Stomach (tissue), 9 donors: Measurements from ENCODE around the gene RNF4. TPM values are rescaled to one million over a fixed set of nuclear protein-coding genes. Genes with fewer than 3 reads are reported as not detected.

Source experiments
- DNase-seq, 2 donors: peaks; one replicate each; pipeline versions ENCODE4 v3.0.0 to v3.0.0-alpha.2; 2013 to 2019
- H3K27ac ChIP-seq, 5 donors: fragments of 200-600 bp in 4 of 5; sonication (generic) in 4 of 5; one replicate each; pipeline ENCODE4 v1.5.1; 2013 to 2019; ENCODE audit warnings: mild to moderate bottlenecking in 1 of 5, moderate library complexity in 1 of 5
- H3K27me3 ChIP-seq, 3 donors: fragments of 200-600 bp; sonication (generic); one replicate each; pipeline ENCODE4 v1.5.1; 2017 to 2019; ENCODE audit warnings: mixed run types in 1 of 3
- H3K36me3 ChIP-seq, 4 donors: fragments of 200-600 bp; sonication (generic); 1 replicate in 3 of 4; 2 replicates in 1 of 4; pipeline ENCODE4 v1.5.1; 2016 to 2019
- H3K4me1 ChIP-seq, 4 donors: fragments of 200-600 bp; sonication (generic); one replicate each; pipeline ENCODE4 v1.5.1; 2016 to 2019
- H3K4me3 ChIP-seq, 4 donors: fragments of 200-600 bp; sonication (generic) in 3 of 4; one replicate each; pipeline ENCODE4 v1.5.1; 2016 to 2019; ENCODE audit warnings: mild to moderate bottlenecking in 1 of 4
- H3K9me3 ChIP-seq, 4 donors: fragments of 200-600 bp; sonication (generic); one replicate each; pipeline ENCODE4 v1.5.1; 2016 to 2019
- EP300 ChIP-seq: sonication (generic); formaldehyde crosslinking; IDR thresholded peaks from one replicate; pipeline ENCODE4 v1.6.1; 2017; ENCODE audit warnings: antibody characterized with exemption
- POLR2A ChIP-seq, 4 donors: fragments of 450-650 bp; IDR thresholded peaks; one replicate each; pipeline ENCODE4 v1.6.1; 2016; ENCODE audit warnings: antibody characterized with exemption in 4 of 4, control low read depth in 2 of 4, mild to moderate bottlenecking in 1 of 4, moderate library complexity in 1 of 4
- POLR2AphosphoS5 ChIP-seq, 3 donors: sonication (generic); formaldehyde crosslinking; IDR thresholded peaks; one replicate each; pipeline ENCODE4 v1.6.1; 2016; ENCODE audit warnings: antibody characterized with exemption in 3 of 3
- WGBS, 5 donors: extraction: QIAGEN DNeasy Blood & Tissue Kit in 3 of 5; methylation state at CpG; one replicate each; pipeline versions ENCODE4 v1.1.5 to v1.1.7; 2013 to 2018; 5-methylcytosine and 5-hydroxymethylcytosine counted together
- intact Hi-C: fragments of 100-400 bp; cut with DNase I; formaldehyde crosslinking; loops from one replicate; pipeline ENCODE4 v1.15.1; 2023; ENCODE audit warnings: low total_unique reads
- polyA plus RNA-seq, 3 donors: library from polyadenylated mRNA; stranded (reverse); fragments of 200-250 nt; gene quantifications; one replicate each; pipeline ENCODE4 v1.2.3, GENCODE V29; 2013
- total RNA-seq, 5 donors: library from RNA; depleted of rRNA; stranded (reverse); fragments of >200 nt; gene quantifications; one replicate each; pipeline versions ENCODE4 v1.1.0 to v1.2.3, GENCODE V29; 2014 to 2016
- TF ChIP-seq, protein P1 (sequence below), 7 experiments: fragments of 450-650 bp in 4 of 7; fragments of 200-600 bp in 3 of 7; sonication (generic) in 3 of 7; IDR thresholded peaks; one replicate each; pipeline ENCODE4 v1.5.1; 2016 to 2019; ENCODE audit warnings: antibody characterized with exemption in 7 of 7, control low read depth in 2 of 7, mild to moderate bottlenecking in 1 of 7
- donor health status: healthy with polysubstance abuse.
- donor health status: Bipolar disorder and iron deficiency.
- donor health status: healthy.

Gene RNF4
- total and polyA plus RNA-seq, 8 donors = 5.3 to 75.2 (median 29.0) TPM

DNA sequence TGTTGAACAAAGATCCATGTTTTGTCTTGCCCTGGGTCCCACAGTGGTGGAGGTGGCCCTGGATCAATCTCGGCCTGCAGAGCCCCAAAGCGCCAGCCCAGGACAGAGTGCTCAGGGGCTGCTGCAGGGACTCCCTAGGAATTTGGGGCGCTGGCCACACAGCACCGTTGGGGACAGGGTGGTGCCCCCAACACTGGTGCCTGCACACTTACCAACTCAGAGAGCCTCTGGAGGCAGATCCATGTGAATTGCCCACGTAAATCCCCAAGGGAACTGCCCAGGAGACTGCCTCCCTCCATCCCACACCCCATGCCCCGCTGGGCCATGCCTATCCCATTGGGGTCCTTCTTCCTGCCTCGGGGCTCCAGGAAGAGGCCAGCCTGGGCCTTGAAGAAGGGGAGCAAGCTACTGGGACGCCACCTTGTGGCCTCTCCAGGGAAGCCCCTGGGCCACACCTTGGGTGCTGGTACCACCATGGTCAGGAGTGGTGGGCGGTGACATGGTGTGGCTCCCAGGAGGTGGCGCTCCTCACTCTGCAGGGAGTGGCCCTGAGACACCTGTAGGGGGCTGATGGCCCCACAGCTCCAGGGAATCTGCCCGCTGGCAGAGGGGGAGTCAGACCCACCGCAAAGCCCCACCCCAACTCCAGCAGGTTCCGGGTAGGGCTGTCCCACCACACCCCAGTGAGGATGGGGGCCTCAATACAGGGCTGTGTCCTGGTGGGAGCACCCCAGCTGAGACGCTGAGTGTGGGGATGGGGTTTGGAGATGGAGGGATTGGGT lies 27.3 kb upstream of the RNF4 start:
- Histone ChIP-seq H3K27ac (no peak overlapping the region), H3K36me3 (no peaks in the 10 kb centered on the region), H3K4me3 (no peak overlapping the region), H3K27me3 (peaks cover 0 to 5% (median 0%) of the 10 kb centered on the region in 3 donors), H3K9me3 (no peaks in the 10 kb centered on the region), H3K4me1 (peaks cover 0 to 8% (median 1%) of the 10 kb centered on the region in 4 donors)
- WGBS, 5 donors = 40 to 73% (median 47%) methylated on average over 4 to 14 of the region's 14 CpGs
- intact Hi-C loops = no loop called here
- peak; percentile 78 to 80 for DNase-seq
- TF ChIP-seq POLR2AphosphoS5 (IDR thresholded peaks at IDR 0.05) (peak in 1 of 3 donors; percentile 18), EP300 (no peak), POLR2A (IDR thresholded peaks at IDR 0.05) (no peak)
- TF ChIP-seq, protein P1, sequence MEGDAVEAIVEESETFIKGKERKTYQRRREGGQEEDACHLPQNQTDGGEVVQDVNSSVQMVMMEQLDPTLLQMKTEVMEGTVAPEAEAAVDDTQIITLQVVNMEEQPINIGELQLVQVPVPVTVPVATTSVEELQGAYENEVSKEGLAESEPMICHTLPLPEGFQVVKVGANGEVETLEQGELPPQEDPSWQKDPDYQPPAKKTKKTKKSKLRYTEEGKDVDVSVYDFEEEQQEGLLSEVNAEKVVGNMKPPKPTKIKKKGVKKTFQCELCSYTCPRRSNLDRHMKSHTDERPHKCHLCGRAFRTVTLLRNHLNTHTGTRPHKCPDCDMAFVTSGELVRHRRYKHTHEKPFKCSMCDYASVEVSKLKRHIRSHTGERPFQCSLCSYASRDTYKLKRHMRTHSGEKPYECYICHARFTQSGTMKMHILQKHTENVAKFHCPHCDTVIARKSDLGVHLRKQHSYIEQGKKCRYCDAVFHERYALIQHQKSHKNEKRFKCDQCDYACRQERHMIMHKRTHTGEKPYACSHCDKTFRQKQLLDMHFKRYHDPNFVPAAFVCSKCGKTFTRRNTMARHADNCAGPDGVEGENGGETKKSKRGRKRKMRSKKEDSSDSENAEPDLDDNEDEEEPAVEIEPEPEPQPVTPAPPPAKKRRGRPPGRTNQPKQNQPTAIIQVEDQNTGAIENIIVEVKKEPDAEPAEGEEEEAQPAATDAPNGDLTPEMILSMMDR (IDR thresholded peaks at IDR 0.05) = peak in 5 of 7 experiments; percentile 58 to 78 (median 70)

DNA sequence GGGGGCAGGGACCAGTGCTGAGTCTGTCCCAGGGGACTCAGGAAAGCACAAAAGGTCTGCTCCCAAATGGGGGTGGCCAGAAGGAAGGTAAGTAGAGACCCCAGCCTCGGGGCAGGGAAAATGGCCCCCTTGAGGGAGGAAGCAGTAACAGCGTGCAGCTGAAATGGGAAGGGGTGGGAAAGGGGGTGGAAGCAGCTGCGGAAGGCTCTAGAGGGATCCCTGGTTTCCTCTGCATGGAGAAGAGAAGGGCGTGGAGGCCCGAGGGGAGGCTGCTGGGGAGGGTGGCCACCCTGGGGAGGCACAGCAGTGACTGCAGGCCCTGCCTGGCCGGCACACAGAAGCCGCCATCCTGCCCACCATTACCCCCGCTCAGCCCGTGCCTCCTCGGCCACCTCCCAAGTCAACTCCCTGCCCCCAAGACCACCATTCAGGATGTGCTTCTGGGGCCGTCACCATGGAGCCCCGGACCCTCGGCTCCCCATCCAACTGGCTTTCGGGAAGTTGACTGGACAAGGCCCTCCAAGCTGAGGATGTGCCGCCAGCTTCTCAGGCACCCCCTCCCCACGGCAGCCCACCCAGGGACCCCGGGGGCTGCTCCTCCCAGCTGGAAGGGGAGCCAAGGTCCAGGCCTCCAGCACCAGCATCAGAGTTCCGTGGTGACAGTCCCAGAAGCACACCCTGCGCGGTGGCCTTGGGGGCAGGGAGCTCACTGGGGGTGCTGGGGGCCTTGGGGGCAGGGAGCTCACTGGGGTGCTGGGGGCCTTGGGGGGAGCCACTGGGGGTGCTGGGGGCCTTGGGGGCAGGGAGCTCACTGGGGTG lies 26.5 kb upstream of the RNF4 start:
- Histone ChIP-seq H3K9me3 (no peaks in the 10 kb centered on the region), H3K36me3 (no peaks in the 10 kb centered on the region), H3K4me3 (no peak overlapping the region), H3K27me3 (peaks cover 0 to 5% (median 0%) of the 10 kb centered on the region in 3 donors), H3K27ac (no peak overlapping the region), H3K4me1 (peaks cover 0 to 8% (median 1%) of the 10 kb centered on the region in 4 donors)
- intact Hi-C loops = no loop called here
- 75 to 79% (median 78%) methylated on average over 16 to 20 of the region's 20 CpGs for WGBS, 5 donors
- DNase-seq = no peak
- TF ChIP-seq EP300 = no peak
- TF ChIP-seq POLR2A (IDR thresholded peaks at IDR 0.05) = no peak
- TF ChIP-seq POLR2AphosphoS5 (IDR thresholded peaks at IDR 0.05) = no peak
- TF ChIP-seq, protein P1 (IDR thresholded peaks at IDR 0.05) = no peak

DNA sequence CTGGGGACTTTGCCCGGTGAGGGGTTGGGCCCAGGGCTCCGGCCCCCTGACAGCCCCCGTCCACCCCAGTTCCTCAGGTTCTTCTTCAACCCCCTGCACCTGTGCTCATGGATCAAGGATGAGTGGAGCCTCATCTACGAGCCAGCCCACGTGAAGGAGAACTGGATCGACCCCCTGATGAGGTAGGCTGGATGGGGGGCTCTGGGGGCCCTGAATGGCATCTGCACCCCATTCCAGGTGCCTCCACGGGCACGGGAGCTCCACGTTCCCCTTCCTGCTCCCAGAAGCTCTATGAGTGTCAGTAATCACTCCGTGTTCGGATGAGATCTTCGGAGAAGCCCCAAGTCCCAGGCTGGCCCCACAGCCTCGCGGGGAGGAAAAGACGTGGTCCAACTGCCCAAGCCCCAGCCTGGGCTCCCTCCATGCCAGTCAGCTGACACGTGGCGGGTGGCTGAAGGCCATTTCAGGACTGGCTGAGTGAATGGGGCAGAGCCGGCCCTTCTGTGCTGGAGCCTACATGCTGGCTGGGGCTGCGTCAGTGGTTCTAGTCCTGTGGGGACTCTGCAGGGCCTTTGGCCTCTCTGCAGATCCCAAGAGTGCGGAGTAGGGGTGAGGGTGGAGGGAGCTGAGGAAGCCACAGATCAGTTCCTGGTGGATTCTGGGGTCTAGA lies 25.7 kb upstream of the RNF4 start:
- no peak for DNase-seq
- Histone ChIP-seq H3K4me1 (peaks cover 0 to 8% (median 1%) of the 10 kb centered on the region in 4 donors), H3K36me3 (no peaks in the 10 kb centered on the region), H3K9me3 (no peaks in the 10 kb centered on the region), H3K4me3 (no peak overlapping the region), H3K27ac (no peak overlapping the region), H3K27me3 (peaks cover 0 to 5% (median 0%) of the 10 kb centered on the region in 3 donors)
- intact Hi-C loops = no loop called here
- TF ChIP-seq, protein P1 (IDR thresholded peaks at IDR 0.05) = no peak
- TF ChIP-seq EP300 (no peak), POLR2AphosphoS5 (IDR thresholded peaks at IDR 0.05) (no peak), POLR2A (IDR thresholded peaks at IDR 0.05) (no peak)
- 76 to 86% (median 81%) methylated on average over 12 to 20 of the region's 20 CpGs for WGBS, 5 donors
